RWPE2 (cell line): ENCODE data around the gene CPEB2.

Experiments
- ATAC-seq: fragments of 200-7000 bp; cut with Tn5 transposase; 3 replicates; pipeline ENCODE4 v1.9.1; 2021; ENCODE audit warnings: low read depth
- DNase-seq: peaks from one replicate; pipeline ENCODE4 v3.0.0-alpha.2; 2020; ENCODE audit warnings: low spot score
- H3K27ac ChIP-seq: fragments of 450-650 bp; 2 replicates; pipeline ENCODE4 v1.5.1; 2017; ENCODE audit warnings: mild to moderate bottlenecking; ENCODE audit not compliant: poor library complexity, severe bottlenecking
- H3K27me3 ChIP-seq: fragments of 250-450 bp; sonication (Bioruptor Pico); 2 replicates; pipeline ENCODE4 v1.5.1; 2021; ENCODE audit warnings: mild to moderate bottlenecking, moderate library complexity; ENCODE audit not compliant: insufficient read depth, poor library complexity, severe bottlenecking
- H3K36me3 ChIP-seq: fragments of 250-450 bp; sonication (Bioruptor Pico); 2 replicates; pipeline ENCODE4 v1.5.1; 2020; ENCODE audit warnings: low read depth, mild to moderate bottlenecking, moderate library complexity
- H3K4me1 ChIP-seq: fragments of 250-450 bp; sonication (Bioruptor Pico); 2 replicates; pipeline ENCODE4 v1.5.1; 2021; ENCODE audit warnings: mild to moderate bottlenecking, moderate library complexity; ENCODE audit not compliant: insufficient read depth, poor library complexity, severe bottlenecking
- H3K4me3 ChIP-seq: fragments of 250-450 bp; sonication (Bioruptor Pico); 2 replicates; pipeline ENCODE4 v1.5.1; 2021; ENCODE audit warnings: mild to moderate bottlenecking, moderate library complexity; ENCODE audit not compliant: severe bottlenecking
- H3K9me3 ChIP-seq: fragments of 250-450 bp; sonication (Bioruptor Pico); 2 replicates; pipeline ENCODE4 v1.5.1; 2021; ENCODE audit warnings: mild to moderate bottlenecking, moderate library complexity; ENCODE audit not compliant: severe bottlenecking
- TF ChIP-seq, protein P1 (sequence below): fragments of 450-650 bp; IDR thresholded peaks from one replicate; pipeline ENCODE4 v1.5.1; 2017; ENCODE audit warnings: mild to moderate bottlenecking, moderate library complexity; ENCODE audit not compliant: poor library complexity, severe bottlenecking

The CPEB2 gene

DNA sequence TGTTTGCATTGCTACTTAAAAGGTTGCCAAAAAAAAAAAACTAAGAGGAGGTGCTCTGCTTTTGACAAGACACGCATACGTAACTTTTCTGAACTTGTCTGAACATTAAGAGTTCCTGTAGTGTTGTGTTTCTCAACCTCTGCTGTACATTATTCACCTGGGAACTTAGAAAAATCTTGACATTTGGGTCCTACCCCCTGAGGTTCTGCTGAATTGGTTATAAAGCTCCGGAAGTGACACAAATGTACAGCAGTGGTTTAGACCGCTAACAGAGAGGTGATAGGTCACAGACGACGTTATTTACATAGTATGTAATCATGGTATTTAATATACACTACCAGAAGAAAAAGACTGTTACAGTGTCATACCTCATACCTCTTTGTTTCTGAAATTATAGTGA, 61.1 kb downstream of the CPEB2 start:
- TF ChIP-seq, protein P1, sequence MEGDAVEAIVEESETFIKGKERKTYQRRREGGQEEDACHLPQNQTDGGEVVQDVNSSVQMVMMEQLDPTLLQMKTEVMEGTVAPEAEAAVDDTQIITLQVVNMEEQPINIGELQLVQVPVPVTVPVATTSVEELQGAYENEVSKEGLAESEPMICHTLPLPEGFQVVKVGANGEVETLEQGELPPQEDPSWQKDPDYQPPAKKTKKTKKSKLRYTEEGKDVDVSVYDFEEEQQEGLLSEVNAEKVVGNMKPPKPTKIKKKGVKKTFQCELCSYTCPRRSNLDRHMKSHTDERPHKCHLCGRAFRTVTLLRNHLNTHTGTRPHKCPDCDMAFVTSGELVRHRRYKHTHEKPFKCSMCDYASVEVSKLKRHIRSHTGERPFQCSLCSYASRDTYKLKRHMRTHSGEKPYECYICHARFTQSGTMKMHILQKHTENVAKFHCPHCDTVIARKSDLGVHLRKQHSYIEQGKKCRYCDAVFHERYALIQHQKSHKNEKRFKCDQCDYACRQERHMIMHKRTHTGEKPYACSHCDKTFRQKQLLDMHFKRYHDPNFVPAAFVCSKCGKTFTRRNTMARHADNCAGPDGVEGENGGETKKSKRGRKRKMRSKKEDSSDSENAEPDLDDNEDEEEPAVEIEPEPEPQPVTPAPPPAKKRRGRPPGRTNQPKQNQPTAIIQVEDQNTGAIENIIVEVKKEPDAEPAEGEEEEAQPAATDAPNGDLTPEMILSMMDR = no peak
- ATAC-seq = no peak
- no peak overlapping the region for H3K4me3 ChIP-seq

DNA sequence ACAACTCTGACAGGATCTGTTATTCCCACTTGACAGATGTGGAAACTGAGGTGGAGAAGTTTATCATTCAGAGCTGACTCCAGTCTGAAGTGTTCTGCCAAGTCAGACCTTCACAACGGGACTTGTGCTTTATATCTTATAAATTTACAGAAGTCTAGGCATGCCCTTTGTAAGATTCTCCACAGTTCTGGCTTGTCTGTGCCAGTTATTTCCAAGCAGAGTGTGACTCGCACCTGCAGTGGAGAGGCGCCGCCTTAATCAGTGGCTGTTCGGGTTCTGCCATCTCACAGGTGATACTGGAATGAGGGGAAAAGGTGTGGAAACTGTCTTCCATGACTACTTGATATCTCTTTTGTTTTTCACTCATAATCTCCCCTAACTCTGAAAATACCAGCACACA, 63.2 kb downstream of the CPEB2 start:
- Histone ChIP-seq H3K27me3 (no peaks in the 10 kb centered on the region), H3K36me3 (peaks cover 32% of the 10 kb centered on the region), H3K9me3 (peaks cover 2% of the 10 kb centered on the region), H3K4me1 (no peaks in the 10 kb centered on the region), H3K4me3 (no peak overlapping the region), H3K27ac (no peak overlapping the region)
- ATAC-seq = no peak
- no peak for DNase-seq
- TF ChIP-seq, protein P1 = no peak

More for the DNA sequence above, 61.1 kb downstream of the CPEB2 start:
- Histone ChIP-seq H3K27me3 (no peaks in the 10 kb centered on the region), H3K36me3 (peaks cover 47% of the 10 kb centered on the region), H3K9me3 (no peaks in the 10 kb centered on the region), H3K27ac (no peak overlapping the region), H3K4me1 (no peaks in the 10 kb centered on the region)
- DNase-seq = no peak

DNA sequence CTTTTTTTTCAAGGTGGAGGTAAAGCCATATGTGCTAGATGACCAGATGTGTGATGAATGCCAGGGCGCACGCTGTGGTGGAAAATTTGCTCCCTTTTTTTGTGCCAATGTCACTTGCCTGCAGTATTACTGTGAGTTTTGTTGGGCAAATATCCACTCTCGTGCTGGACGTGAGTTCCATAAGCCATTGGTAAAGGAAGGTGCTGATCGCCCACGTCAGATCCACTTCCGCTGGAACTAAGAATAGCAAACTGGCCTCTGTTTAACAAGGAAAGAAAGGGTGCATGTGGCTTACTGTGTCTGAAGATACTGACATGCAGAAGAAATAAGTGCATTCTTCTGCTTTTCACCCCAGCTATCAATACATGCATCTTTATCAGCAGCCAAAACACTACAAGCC, 63.9 kb downstream of the CPEB2 start:
- DNase-seq (no peak), ATAC-seq (no peak)
- H3K4me3 ChIP-seq = no peak overlapping the region
- no peak overlapping the region for H3K27ac ChIP-seq
- peaks cover 32% of the 10 kb centered on the region for H3K36me3 ChIP-seq
- TF ChIP-seq, protein P1 = no peak
- no peaks in the 10 kb centered on the region for H3K4me1 ChIP-seq
- H3K27me3 ChIP-seq = no peaks in the 10 kb centered on the region
- peaks cover 3% of the 10 kb centered on the region for H3K9me3 ChIP-seq

DNA sequence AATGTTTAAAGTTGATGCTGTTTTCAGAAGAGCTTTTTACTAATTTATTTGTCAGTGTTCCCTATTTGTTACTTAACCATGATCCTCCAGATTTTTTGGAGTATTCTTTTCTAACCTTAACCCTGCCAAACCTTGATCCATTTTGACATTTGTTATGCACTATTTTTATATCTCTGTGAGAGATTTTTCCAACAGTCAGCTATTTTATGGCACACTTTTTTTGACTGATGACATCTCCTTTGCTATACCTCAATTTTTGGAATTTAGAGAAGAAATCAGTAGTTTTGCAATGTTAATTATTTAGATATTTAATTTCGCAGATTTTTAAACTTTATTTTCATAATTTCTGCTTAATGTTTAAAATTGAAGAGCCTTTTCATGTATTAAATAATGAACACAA, 66.0 kb downstream of the CPEB2 start:
- Histone ChIP-seq H3K4me3 (no peak overlapping the region), H3K36me3 (peaks cover 19% of the 10 kb centered on the region), H3K27me3 (no peaks in the 10 kb centered on the region), H3K27ac (no peak overlapping the region), H3K4me1 (no peaks in the 10 kb centered on the region), H3K9me3 (peaks cover 3% of the 10 kb centered on the region)
- TF ChIP-seq, protein P1 = no peak
- no peak for DNase-seq
- ATAC-seq = no peak

DNA sequence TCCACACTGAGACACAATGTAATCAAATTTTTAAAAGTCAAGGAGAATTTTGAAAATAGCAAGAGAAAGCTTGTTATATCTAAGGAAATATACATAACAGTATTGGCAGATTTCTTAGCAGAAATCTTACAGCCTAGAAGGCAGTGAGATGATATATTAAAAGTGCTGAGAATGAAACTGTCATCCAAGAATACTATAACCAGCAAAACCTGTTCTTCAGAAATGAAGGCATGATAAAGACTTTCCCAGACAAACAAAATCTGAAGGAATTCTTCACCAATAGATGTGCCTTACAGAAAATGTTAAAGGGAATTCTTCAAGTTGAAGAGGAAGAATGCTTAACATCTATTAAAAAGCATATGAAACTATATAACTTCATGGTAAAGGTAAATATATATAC, 73.6 kb downstream of the CPEB2 start:
- DNase-seq (no peak), ATAC-seq (no peak)
- Histone ChIP-seq H3K9me3 (peaks cover 4% of the 10 kb centered on the region), H3K36me3 (no peaks in the 10 kb centered on the region), H3K27me3 (no peaks in the 10 kb centered on the region), H3K4me1 (peaks cover 22% of the 10 kb centered on the region), H3K4me3 (no peak overlapping the region), H3K27ac (no peak overlapping the region)
- TF ChIP-seq, protein P1 = no peak
